ENCODE measurements around the gene ASB11.

DNA sequence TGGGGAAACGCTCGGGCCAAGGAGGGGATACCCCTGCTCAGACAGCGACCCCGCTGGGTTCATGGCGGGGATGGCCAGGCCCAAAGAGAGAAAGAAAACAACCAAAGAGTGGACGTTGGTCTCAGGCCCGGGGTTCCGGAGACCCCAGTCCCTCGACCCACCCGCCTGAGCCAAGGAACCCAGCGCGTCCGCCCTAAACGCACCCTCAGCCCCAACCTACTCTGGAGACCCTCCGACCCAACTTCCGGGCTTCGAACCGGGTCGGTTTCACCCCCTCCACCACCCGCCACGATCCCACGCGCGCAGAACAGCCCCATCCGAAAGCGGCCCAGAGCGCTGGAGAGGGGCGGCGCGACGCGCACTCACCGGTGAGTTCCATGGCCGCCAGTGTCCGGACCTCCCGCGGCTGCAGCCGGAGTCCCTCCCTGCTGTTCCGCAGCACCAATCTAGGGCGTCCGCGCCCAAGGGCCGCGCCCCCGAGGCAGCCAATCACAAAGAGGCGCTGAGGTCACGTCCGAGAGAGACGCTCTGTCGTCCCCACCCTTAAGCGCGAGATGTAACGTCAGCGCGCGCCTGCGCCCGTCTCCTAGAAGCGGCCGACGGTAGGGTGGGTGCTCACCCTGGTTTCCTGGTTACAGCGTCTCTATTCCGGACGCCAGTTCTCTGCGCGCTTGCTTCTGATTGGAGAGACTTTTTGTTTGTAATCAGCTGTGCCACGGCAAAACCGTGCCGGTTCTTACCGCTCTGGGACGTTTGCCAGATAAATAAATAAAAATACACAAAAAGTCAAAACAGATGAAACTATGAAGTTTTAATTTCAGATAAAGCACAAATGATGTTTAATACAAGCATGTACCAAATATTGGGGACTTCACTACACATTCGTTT, 19.9 kb upstream of the ASB11 start, which contains the start of gene PIGA:
- TF ChIP-seq POLR2A (IDR thresholded peaks at IDR 0.05) (peak in 2 of 4 donors; percentile 85 to 95), EP300 (IDR thresholded peaks at IDR 0.05) (no peak)
- TF ChIP-seq, protein P1, sequence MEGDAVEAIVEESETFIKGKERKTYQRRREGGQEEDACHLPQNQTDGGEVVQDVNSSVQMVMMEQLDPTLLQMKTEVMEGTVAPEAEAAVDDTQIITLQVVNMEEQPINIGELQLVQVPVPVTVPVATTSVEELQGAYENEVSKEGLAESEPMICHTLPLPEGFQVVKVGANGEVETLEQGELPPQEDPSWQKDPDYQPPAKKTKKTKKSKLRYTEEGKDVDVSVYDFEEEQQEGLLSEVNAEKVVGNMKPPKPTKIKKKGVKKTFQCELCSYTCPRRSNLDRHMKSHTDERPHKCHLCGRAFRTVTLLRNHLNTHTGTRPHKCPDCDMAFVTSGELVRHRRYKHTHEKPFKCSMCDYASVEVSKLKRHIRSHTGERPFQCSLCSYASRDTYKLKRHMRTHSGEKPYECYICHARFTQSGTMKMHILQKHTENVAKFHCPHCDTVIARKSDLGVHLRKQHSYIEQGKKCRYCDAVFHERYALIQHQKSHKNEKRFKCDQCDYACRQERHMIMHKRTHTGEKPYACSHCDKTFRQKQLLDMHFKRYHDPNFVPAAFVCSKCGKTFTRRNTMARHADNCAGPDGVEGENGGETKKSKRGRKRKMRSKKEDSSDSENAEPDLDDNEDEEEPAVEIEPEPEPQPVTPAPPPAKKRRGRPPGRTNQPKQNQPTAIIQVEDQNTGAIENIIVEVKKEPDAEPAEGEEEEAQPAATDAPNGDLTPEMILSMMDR (IDR thresholded peaks at IDR 0.05), result no peak

All from stomach (tissue), 4 donors.